ENCODE data around the gene RNASEL. TPM values are rescaled to one million over a fixed set of nuclear protein-coding genes. Genes with fewer than 3 reads are reported as not detected.

The RNASEL gene
- total and polyA plus RNA-seq, 8 donors = 10.6 to 13.7 (median 13.2) TPM

DNA sequence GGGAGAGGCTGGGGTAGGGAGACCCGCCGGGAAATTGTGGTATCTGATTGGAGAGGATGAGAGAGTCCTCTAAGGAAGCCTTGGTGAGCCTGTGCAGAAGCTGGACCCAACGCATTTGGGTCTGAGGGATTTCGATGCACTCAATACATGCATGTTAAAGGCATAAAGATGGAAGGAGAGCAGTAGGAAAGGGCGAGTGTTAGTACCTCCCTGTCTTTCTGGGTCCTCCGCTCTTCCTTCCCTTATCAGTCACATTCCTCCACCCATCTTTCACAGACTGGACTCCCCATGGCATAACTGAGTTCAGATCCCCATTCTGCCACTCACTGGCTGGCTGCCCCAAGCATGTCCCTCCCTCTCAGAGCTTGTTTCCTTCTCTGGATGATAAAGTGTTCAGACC is 7.9 kb upstream of the RNASEL start:
- DNase-seq = no peak
- Histone ChIP-seq H3K27ac (no peak overlapping the region), H3K27me3 (no peaks in the 10 kb centered on the region), H3K9me3 (no peaks in the 10 kb centered on the region), H3K4me3 (no peak overlapping the region), H3K36me3 (peaks cover 0 to 15% of the 10 kb centered on the region in 2 donors), H3K4me1 (peaks cover 5 to 50% of the 10 kb centered on the region in 2 donors)
- no peak for ATAC-seq
- TF ChIP-seq, protein P1, sequence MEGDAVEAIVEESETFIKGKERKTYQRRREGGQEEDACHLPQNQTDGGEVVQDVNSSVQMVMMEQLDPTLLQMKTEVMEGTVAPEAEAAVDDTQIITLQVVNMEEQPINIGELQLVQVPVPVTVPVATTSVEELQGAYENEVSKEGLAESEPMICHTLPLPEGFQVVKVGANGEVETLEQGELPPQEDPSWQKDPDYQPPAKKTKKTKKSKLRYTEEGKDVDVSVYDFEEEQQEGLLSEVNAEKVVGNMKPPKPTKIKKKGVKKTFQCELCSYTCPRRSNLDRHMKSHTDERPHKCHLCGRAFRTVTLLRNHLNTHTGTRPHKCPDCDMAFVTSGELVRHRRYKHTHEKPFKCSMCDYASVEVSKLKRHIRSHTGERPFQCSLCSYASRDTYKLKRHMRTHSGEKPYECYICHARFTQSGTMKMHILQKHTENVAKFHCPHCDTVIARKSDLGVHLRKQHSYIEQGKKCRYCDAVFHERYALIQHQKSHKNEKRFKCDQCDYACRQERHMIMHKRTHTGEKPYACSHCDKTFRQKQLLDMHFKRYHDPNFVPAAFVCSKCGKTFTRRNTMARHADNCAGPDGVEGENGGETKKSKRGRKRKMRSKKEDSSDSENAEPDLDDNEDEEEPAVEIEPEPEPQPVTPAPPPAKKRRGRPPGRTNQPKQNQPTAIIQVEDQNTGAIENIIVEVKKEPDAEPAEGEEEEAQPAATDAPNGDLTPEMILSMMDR (IDR thresholded peaks at IDR 0.05) = no peak
- intact Hi-C loops (cut with DNase I) = no loop called here

DNA sequence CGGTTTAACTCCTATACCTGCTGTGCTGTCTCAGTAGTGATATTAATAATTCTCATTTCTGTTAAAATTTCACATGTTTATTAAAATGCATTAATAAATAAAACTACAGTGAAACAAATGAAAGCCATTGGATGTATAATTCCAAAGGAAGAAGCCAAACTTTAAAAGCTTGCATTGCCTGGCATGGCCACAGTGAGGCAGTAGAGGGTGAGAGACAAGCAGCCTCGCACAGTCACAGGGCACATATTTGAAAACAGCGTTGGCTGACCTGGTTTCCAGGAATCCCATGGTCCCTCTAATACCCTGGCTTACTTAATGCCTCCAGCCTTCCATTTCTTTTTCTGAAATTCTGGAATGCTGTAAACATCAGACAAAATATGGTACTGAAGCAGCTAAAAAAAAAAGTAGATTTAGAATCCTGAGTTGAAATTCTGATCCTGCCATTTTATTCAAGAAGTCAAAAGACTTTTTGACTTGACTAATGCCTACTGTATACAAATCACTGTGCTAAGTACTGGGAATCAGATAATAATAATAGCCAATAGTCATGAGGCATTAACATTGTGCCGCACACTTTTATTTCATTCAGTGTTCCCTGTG is 6.7 kb upstream of the RNASEL start:
- H3K36me3 ChIP-seq = peaks cover 0 to 12% of the 10 kb centered on the region in 2 donors
- TF ChIP-seq, protein P1 (IDR thresholded peaks at IDR 0.05) = peak; percentile 85 to 93
- ATAC-seq (peak; percentile 89), DNase-seq (peak in 2 of 4 donors; percentile 53 to 62)
- H3K9me3 ChIP-seq = no peaks in the 10 kb centered on the region
- H3K4me1 ChIP-seq = peaks cover 0 to 40% of the 10 kb centered on the region in 2 donors
- H3K27ac ChIP-seq = no peak overlapping the region
- intact Hi-C loops (cut with DNase I) = no loop called here
- no peaks in the 10 kb centered on the region for H3K27me3 ChIP-seq
- H3K4me3 ChIP-seq = no peak overlapping the region

DNA sequence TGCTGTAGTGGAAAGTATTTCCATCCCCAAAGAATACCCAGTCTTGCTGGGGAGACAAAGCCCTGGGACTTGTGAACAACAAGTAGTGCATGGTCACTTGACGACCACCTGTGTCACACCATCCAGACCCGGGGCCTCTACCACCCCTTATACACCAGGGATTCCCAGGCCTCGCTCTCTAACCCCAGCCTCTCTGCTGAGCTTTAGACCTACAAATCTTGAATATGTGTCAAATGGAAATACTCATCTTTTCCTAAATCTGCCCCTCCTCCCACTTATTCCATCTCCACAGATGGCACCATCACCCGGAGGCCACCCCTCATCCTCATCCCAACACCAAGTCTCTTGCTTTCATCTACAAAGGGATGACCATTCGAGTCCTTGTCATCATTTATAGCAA is 875 bp upstream of the RNASEL start:
- intact Hi-C loops (cut with DNase I) = no loop called here
- no peak for ATAC-seq
- TF ChIP-seq, protein P1 (IDR thresholded peaks at IDR 0.05) = no peak

DNA sequence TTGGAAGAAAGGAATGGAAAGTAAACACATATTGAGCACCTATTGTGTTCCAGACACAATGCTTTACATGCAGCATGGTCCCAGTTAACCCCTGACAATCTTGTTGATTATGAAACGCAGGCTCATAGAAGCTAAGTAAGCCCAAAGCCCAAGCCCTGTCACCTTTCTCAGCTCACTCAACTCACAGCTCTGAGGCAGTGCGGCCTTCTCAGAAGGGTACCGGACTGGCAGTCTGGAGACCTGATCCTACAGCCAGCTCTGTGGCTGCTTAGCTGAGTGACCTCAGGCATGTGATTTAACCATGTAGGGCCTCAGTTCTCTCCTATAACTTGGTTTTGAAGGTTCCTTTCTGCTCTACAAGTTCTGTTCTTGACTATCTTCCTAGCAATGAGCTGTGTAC is 464 bp upstream of the RNASEL start:
- peaks cover 0 to 43% of the 10 kb centered on the region in 2 donors for H3K4me1 ChIP-seq
- TF ChIP-seq, protein P1 (IDR thresholded peaks at IDR 0.05) = no peak
- peak overlapping the region; percentile 96 to 99 for H3K27ac ChIP-seq
- intact Hi-C loops (cut with DNase I) = no loop called here
- no peaks in the 10 kb centered on the region for H3K36me3 ChIP-seq
- H3K9me3 ChIP-seq = no peaks in the 10 kb centered on the region
- H3K4me3 ChIP-seq = peak overlapping the region in 1 of 2 donors; percentile 67
- ATAC-seq (no peak), DNase-seq (no peak)
- no peaks in the 10 kb centered on the region for H3K27me3 ChIP-seq

More for the DNA sequence above, 875 bp upstream of the RNASEL start:
- Histone ChIP-seq H3K9me3 (no peaks in the 10 kb centered on the region), H3K4me1 (peaks cover 0 to 43% of the 10 kb centered on the region in 2 donors), H3K36me3 (no peaks in the 10 kb centered on the region), H3K4me3 (no peak overlapping the region), H3K27me3 (no peaks in the 10 kb centered on the region), H3K27ac (peak overlapping the region in 1 of 2 donors; percentile 99)
- DNase-seq = no peak

DNA sequence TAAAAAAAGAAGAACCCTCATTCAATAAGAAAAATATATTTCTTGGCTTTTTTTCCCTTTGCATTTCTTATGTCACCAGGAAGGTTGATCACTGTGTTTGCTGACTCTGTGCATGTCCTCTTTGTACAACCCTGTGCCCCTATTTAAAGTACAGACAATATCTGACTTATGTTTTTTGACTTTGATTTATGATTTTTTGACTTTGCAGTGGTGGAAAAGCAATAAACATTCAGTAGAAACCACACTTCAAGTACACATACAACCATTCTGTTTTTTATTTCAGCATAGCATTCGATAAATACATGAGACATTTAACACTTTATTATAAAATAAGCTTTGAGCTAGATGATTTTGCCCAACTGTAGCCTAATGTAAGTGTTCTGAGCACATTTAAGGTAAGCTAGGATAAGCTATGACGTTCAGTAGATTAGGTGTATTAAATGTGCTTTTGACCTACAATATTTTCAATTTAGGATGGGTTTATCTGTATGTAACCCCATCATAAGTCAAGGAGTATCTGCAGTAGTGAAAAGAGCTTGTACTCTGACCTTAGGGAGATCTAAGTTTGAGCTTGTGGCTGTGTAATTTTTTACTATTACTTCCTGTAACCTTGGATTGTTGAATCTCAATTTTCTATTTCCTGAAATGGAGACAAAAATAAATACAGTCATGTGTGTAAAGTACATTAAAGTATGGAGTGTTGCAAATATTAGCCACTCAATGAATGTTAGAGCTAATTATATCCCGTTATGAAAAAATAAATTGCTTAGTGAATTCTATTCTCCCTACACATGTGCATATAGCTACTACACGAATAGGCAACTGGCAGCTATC is 1.2 kb downstream of the RNASEL start:
- H3K4me3 ChIP-seq = peak overlapping the region; percentile 65 to 67
- H3K27ac ChIP-seq = peak overlapping the region; percentile 96 to 99
- intact Hi-C loops (cut with DNase I) = no loop called here
- ATAC-seq = no peak
- peaks cover 0 to 7% of the 10 kb centered on the region in 2 donors for H3K36me3 ChIP-seq
- DNase-seq = no peak
- peaks cover 0 to 49% of the 10 kb centered on the region in 2 donors for H3K4me1 ChIP-seq
- TF ChIP-seq, protein P1 (IDR thresholded peaks at IDR 0.05) = no peak
- H3K27me3 ChIP-seq = no peaks in the 10 kb centered on the region
- no peaks in the 10 kb centered on the region for H3K9me3 ChIP-seq

All from left lung (tissue), 10 donors.